Gastrocnemius medialis (tissue), 4 donors: ENCODE results near the gene C7orf25.

Source experiments
- POLR2A ChIP-seq, 2 donors: fragments of 450-650 bp; IDR thresholded peaks; one replicate each; pipeline ENCODE4 v1.6.1; 2017; ENCODE audit warnings: antibody characterized with exemption in 2 of 2, mild to moderate bottlenecking in 2 of 2, moderate library complexity in 2 of 2
- TF ChIP-seq, protein P1 (sequence below), 5 experiments: fragments of 450-650 bp in 3 of 5; fragments of 200-600 bp in 2 of 5; sonication (generic) in 2 of 5; IDR thresholded peaks in 4 of 5; conservative IDR thresholded peaks in 1 of 5; 1 replicate in 4 of 5; 2 replicates in 1 of 5; pipeline ENCODE4 v1.5.1; 2016 to 2019; ENCODE audit warnings: antibody characterized with exemption in 5 of 5, mild to moderate bottlenecking in 3 of 5, moderate library complexity in 3 of 5

- TF ChIP-seq, protein P1, sequence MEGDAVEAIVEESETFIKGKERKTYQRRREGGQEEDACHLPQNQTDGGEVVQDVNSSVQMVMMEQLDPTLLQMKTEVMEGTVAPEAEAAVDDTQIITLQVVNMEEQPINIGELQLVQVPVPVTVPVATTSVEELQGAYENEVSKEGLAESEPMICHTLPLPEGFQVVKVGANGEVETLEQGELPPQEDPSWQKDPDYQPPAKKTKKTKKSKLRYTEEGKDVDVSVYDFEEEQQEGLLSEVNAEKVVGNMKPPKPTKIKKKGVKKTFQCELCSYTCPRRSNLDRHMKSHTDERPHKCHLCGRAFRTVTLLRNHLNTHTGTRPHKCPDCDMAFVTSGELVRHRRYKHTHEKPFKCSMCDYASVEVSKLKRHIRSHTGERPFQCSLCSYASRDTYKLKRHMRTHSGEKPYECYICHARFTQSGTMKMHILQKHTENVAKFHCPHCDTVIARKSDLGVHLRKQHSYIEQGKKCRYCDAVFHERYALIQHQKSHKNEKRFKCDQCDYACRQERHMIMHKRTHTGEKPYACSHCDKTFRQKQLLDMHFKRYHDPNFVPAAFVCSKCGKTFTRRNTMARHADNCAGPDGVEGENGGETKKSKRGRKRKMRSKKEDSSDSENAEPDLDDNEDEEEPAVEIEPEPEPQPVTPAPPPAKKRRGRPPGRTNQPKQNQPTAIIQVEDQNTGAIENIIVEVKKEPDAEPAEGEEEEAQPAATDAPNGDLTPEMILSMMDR (IDR thresholded peaks at IDR 0.05 in 4 of 5, conservative IDR thresholded peaks at IDR 0.05 in 1 of 5): no peak
- no peak for TF ChIP-seq POLR2A (IDR thresholded peaks at IDR 0.05)
Measured at GRCh38 chr7:42914009-42914408, 2.1 kb upstream of the C7orf25 start.
